NT2/D1 (cell line): ENCODE measurements around the gene RSU1.

Experiments
- DNase-seq: peaks from one replicate; pipeline ENCODE4 v3.0.0-alpha.2; 2011; ENCODE audit warnings: low read depth, low spot score
- H3K27me3 ChIP-seq: 2 replicates; pipeline ENCODE4 v1.6.0; 2011; ENCODE audit warnings: mild to moderate bottlenecking; ENCODE audit not compliant: insufficient read length, insufficient read depth
- H3K36me3 ChIP-seq: 2 replicates; pipeline ENCODE4 v1.6.1; 2011; ENCODE audit warnings: mild to moderate bottlenecking, low read length, mixed read lengths; ENCODE audit not compliant: insufficient read depth, insufficient read length
- H3K4me1 ChIP-seq: 2 replicates; pipeline ENCODE4 v1.5.1; 2011; ENCODE audit not compliant: insufficient read depth, insufficient read length
- H3K4me3 ChIP-seq: 2 replicates; pipeline ENCODE4 v1.5.1; 2011; ENCODE audit warnings: low read depth; ENCODE audit not compliant: insufficient read length
- H3K9ac ChIP-seq: 2 replicates; pipeline ENCODE4 v1.6.0; 2011; ENCODE audit warnings: low read depth; ENCODE audit not compliant: insufficient read length
- H3K9me3 ChIP-seq: 2 replicates; pipeline ENCODE4 v1.5.1; 2011; ENCODE audit warnings: mild to moderate bottlenecking, low read length; ENCODE audit not compliant: insufficient read depth
- SUZ12 ChIP-seq: IDR thresholded peaks from 2 replicates; pipeline ENCODE4 v1.6.1; 2011; ENCODE audit not compliant: insufficient read length, insufficient read depth; ENCODE audit errors: extremely low read depth
- YY1 ChIP-seq: IDR thresholded peaks from 2 replicates; pipeline ENCODE4 v1.6.1; 2011; ENCODE audit not compliant: insufficient read length, insufficient read depth
- ZNF274 ChIP-seq: IDR thresholded peaks from 2 replicates; pipeline ENCODE4 v1.6.1; 2011; ENCODE audit warnings: mild to moderate bottlenecking, low read depth, low read length

RSU1 gene

DNA sequence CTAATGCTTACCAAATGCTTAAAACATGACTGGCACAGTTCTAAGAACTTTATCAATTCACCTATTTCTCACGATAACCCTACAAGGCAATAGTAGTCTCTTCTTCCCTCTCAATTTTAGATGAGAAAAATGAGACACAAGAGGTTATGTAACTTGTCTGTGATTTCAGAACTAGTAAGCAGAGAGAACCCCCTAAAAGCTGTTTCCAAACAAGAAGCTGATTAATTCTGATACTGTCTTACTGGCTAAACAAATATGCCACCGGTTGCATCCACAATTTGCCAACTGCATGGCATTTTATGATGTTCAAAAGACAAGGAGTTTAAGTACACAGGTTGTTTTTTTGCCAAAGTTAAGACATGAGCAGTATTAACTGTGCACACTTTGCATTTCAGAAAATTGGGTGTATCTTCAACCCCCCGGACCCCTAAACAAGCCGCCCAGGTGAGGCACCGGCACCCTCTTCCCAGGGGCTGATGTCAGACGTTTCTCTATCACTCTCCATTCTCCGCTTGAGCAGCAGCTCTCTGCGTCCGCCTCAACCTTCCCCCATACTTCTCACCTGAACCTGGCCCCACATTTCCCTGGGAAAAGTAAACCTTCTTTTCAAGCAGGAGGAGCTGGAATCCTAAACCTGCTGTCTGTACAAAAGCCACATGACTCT is 21.7 kb downstream of the RSU1 start:
- no peak for DNase-seq
- Histone ChIP-seq H3K9me3 (no peaks in the 10 kb centered on the region), H3K9ac (no peak overlapping the region), H3K4me3 (no peak overlapping the region), H3K27me3 (no peaks in the 10 kb centered on the region), H3K4me1 (no peaks in the 10 kb centered on the region), H3K36me3 (peaks cover 4% of the 10 kb centered on the region)
- TF ChIP-seq YY1 = no peak
- TF ChIP-seq SUZ12 = no peak
- TF ChIP-seq ZNF274 = no peak

DNA sequence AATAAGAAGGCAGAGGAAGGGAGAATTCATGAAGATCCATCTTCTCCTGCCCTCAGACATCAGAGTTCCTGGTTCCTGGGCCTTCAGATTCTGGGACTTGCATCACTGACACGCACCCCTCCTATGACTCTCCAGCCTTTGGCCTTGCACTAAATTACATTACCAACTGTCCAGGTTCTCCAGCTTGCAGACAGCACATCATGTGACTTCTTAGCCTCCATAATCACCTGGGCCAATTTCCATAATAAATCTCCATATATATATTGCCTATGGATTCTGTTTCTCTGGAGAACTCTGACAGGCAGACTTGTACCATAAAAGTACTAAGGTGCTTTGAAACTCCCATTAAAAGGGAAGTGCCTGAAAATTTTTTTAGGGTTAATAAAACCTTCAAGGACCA is 23.2 kb downstream of the RSU1 start:
- H3K4me1 ChIP-seq = no peaks in the 10 kb centered on the region
- no peaks in the 10 kb centered on the region for H3K27me3 ChIP-seq
- no peaks in the 10 kb centered on the region for H3K9me3 ChIP-seq
- peaks cover 4% of the 10 kb centered on the region for H3K36me3 ChIP-seq
- H3K9ac ChIP-seq = no peak overlapping the region
- DNase-seq = no peak
- H3K4me3 ChIP-seq = no peak overlapping the region
- TF ChIP-seq SUZ12 = no peak

DNA sequence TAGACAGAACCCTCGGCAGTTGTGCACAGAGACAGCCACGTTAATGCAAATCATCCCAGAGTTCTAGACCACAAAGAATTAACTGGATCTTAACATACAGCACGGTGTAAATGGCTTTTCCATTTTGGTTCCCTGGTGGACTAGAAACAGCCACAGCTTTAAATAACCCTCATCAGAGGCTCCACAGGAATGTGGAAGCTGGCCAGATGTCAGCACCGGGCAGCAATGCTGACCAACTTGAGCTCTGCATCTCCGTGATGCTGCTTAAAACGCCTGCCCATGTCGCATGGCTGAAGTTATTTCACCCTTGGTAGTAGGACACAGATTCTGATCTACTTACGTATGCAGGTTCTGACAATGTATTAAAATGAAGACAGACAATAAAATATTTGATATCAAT is 24.5 kb downstream of the RSU1 start:
- no peak for DNase-seq
- Histone ChIP-seq H3K4me1 (no peaks in the 10 kb centered on the region), H3K9me3 (no peaks in the 10 kb centered on the region), H3K4me3 (no peak overlapping the region), H3K27me3 (no peaks in the 10 kb centered on the region), H3K9ac (no peak overlapping the region), H3K36me3 (peaks cover 4% of the 10 kb centered on the region)
- TF ChIP-seq ZNF274 = no peak
- no peak for TF ChIP-seq SUZ12
- TF ChIP-seq YY1 = no peak

DNA sequence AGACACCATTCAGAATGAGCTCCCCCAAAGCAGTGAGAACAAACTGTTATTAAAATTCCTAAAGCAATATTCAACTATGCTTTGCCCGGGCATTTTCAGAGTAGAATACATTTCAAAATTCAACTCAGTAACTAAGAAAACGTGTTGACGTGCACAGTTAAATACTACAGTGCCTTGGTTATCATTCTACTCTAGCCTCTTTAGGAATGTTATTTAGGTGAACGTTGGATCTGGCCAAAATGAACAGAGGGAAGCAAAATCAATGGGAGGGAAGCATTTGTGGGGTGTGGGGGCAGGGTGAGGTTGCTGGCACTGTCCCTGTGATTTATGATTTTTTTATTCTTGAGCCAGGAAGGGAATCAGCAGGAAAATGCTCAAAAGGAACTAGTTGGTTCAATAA is 27.5 kb downstream of the RSU1 start:
- DNase-seq = no peak
- H3K4me1 ChIP-seq = no peaks in the 10 kb centered on the region
- H3K9ac ChIP-seq = no peak overlapping the region
- no peaks in the 10 kb centered on the region for H3K9me3 ChIP-seq
- TF ChIP-seq ZNF274 = no peak
- TF ChIP-seq SUZ12 = no peak
- TF ChIP-seq YY1 = no peak
- no peaks in the 10 kb centered on the region for H3K27me3 ChIP-seq
- no peak overlapping the region for H3K4me3 ChIP-seq
- H3K36me3 ChIP-seq = peaks cover 11% of the 10 kb centered on the region

DNA sequence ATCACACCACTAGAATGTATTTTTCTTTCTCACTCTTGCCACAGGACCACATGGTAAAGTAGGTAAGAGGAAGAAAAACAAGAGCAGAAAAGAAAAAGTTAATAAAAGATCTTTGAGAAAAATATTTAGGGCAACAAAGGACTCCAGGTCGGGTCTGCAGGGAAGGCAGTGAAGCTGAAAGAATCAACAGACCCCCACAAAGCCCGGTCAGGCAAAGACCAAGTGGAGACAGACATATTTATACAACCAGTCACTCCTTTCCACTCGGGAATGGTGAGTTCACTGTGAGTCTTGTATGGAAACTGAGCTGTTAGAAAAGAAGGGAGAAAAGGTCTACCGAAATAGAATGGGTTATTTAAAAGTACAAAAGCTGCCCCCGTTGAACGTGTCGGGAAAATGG is 28.0 kb downstream of the RSU1 start:
- DNase-seq = no peak
- Histone ChIP-seq H3K9ac (no peak overlapping the region), H3K27me3 (no peaks in the 10 kb centered on the region), H3K4me1 (no peaks in the 10 kb centered on the region), H3K9me3 (no peaks in the 10 kb centered on the region), H3K36me3 (peaks cover 11% of the 10 kb centered on the region), H3K4me3 (no peak overlapping the region)
- TF ChIP-seq YY1 (no peak), ZNF274 (no peak), SUZ12 (no peak)

DNA sequence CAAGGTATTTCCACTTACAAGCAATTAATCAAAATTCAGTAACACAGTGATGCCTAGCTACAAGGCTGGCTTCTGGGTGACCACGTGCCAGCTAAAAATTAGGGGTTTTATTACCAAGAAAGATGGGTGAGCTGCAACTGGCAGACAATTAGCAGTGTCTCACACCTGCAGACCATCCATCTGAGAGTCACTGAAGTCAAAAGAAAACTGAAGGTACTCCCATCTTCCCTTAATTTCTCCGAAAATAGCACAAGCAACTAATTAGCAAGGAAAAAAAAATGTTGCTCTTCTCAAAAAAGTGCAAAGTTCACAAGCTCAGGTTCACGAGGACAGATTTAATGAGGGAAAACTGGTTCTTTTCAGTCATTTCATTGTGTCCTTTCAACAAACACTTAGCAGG is 28.4 kb downstream of the RSU1 start:
- H3K9ac ChIP-seq = no peak overlapping the region
- H3K27me3 ChIP-seq = no peaks in the 10 kb centered on the region
- peaks cover 11% of the 10 kb centered on the region for H3K36me3 ChIP-seq
- no peaks in the 10 kb centered on the region for H3K9me3 ChIP-seq
- no peaks in the 10 kb centered on the region for H3K4me1 ChIP-seq
- TF ChIP-seq SUZ12 (no peak), YY1 (no peak)
- no peak overlapping the region for H3K4me3 ChIP-seq
- no peak for DNase-seq

DNA sequence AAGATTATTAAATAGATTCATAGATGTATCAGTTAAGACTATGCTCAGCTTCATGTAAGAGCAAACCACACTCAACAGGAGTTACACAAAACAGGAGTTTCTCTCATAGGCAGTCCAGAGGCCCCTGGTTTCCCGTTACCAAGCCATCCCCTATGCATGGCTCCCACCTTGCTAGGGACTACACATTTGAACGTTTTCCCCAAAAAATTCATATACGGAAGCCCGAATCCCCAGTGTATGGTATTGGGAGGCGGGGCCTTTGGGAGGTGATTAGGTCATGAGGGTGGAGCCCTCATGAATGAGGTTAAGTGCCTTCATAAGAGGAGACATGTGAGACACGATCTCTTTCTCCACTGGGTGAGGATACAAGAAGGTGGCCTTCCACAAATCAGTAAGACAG is 29.1 kb downstream of the RSU1 start:
- Histone ChIP-seq H3K4me1 (no peaks in the 10 kb centered on the region), H3K27me3 (no peaks in the 10 kb centered on the region), H3K9ac (no peak overlapping the region), H3K4me3 (no peak overlapping the region), H3K36me3 (peaks cover 10% of the 10 kb centered on the region), H3K9me3 (no peaks in the 10 kb centered on the region)
- DNase-seq = no peak
- TF ChIP-seq ZNF274 = no peak
- TF ChIP-seq SUZ12 = no peak
- TF ChIP-seq YY1 = no peak
